DOHH2 (cell line): ENCODE measurements around the gene VPS8.

Source experiments
- H3F3A ChIP-seq: fragments of 200-600 bp; sonication (generic), shearing (Covaris generic); 2 replicates; pipeline ENCODE4 v1.6.0; 2016; ENCODE audit warnings: antibody characterized with exemption, mild to moderate bottlenecking; ENCODE audit not compliant: control insufficient read depth, insufficient read depth
- H3K27ac ChIP-seq: fragments of 200-600 bp; sonication (generic); 2 replicates; pipeline ENCODE4 v1.5.1; 2014; ENCODE audit warnings: low read depth, mild to moderate bottlenecking, low read length, moderate library complexity
- H3K27me3 ChIP-seq: fragments of 200-600 bp; sonication (generic); 2 replicates; pipeline ENCODE4 v1.6.1; 2014; ENCODE audit warnings: mild to moderate bottlenecking, low read length, mixed read lengths; ENCODE audit not compliant: control insufficient read depth
- H3K36me3 ChIP-seq: fragments of 200-600 bp; sonication (generic); 2 replicates; pipeline ENCODE4 v1.6.1; 2014; ENCODE audit warnings: mild to moderate bottlenecking, low read length, moderate library complexity, mixed read lengths; ENCODE audit not compliant: control insufficient read depth
- H3K4me1 ChIP-seq: fragments of 200-600 bp; sonication (generic); 2 replicates; pipeline ENCODE4 v1.6.1; 2014; ENCODE audit warnings: mild to moderate bottlenecking, low read length, mixed read lengths; ENCODE audit not compliant: control insufficient read depth
- H3K4me2 ChIP-seq: fragments of 200-600 bp; sonication (generic); 2 replicates; pipeline ENCODE4 v1.6.0; 2014; ENCODE audit warnings: mild to moderate bottlenecking, low read length, moderate library complexity
- H3K4me3 ChIP-seq: fragments of 200-600 bp; sonication (generic); 2 replicates; pipeline ENCODE4 v1.5.1; 2014; ENCODE audit warnings: mild to moderate bottlenecking, low read length, mixed read lengths
- H3K79me2 ChIP-seq: fragments of 200-600 bp; sonication (generic); 2 replicates; pipeline ENCODE4 v1.6.1; 2014; ENCODE audit warnings: mild to moderate bottlenecking, low read length, mixed read lengths; ENCODE audit not compliant: control insufficient read depth
- H3K9me2 ChIP-seq: fragments of 200-600 bp; sonication (generic); replicated peaks from 2 replicates; pipeline ENCODE4 v1.6.1; 2014; ENCODE audit warnings: mild to moderate bottlenecking, low read length, mixed read lengths; ENCODE audit not compliant: control insufficient read depth
- H3K9me3 ChIP-seq: fragments of 200-600 bp; sonication (generic); 2 replicates; pipeline ENCODE4 v1.6.1; 2014; ENCODE audit warnings: antibody characterized with exemption, low read length, mixed read lengths; ENCODE audit not compliant: control insufficient read depth, insufficient read depth
- H4K20me1 ChIP-seq: fragments of 200-600 bp; sonication (generic); 2 replicates; pipeline ENCODE4 v1.6.0; 2014; ENCODE audit warnings: low read depth, mild to moderate bottlenecking, antibody characterized with exemption, low read length, moderate library complexity; ENCODE audit not compliant: control insufficient read depth, insufficient read depth
- CTCF ChIP-seq: fragments of 200-600 bp; sonication (generic); IDR thresholded peaks from one replicate; pipeline ENCODE4 v1.5.1; 2014; ENCODE audit warnings: antibody characterized with exemption, mild to moderate bottlenecking, low read depth, low read length; ENCODE audit not compliant: poor library complexity, severe bottlenecking
- EZH2phosphoT487 ChIP-seq: fragments of 200-600 bp; sonication (generic); IDR thresholded peaks from 2 replicates; pipeline ENCODE4 v1.6.1; 2017; ENCODE audit warnings: borderline replicate concordance, mild to moderate bottlenecking, antibody characterized with exemption, low read length, moderate library complexity, mixed read lengths

VPS8 gene

DNA sequence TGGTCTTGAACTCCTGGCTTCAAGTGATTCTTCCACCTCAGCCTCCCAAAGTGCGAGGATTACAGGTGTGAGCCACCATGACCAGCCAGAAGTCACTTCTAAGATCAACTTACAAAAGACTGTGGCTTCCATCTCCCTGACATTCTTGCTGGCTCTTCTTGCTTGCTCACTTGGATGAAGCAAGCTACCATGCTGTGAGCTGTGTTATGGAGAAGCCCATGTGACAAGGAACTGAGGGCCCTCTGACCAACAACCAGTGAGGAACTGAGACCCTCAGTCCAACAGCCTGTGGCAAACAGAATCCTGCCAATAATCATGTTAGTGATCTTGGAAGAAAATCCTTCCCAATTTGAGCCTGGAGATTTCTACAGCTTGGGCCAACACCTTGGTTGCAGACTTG, 7.2 kb upstream of the VPS8 start:
- Histone ChIP-seq H3K4me3 (no peak overlapping the region), H3K9me3 (no peaks in the 10 kb centered on the region), H3K36me3 (no peaks in the 10 kb centered on the region), H3K27me3 (peaks cover 9% of the 10 kb centered on the region), H4K20me1 (no peaks in the 10 kb centered on the region), H3K4me1 (peaks cover 22% of the 10 kb centered on the region), H3K4me2 (no peak overlapping the region), H3K79me2 (no peaks in the 10 kb centered on the region), H3K9me2 (no peaks in the 10 kb centered on the region), H3F3A (no peaks in the 10 kb centered on the region), H3K27ac (no peak overlapping the region)
- TF ChIP-seq CTCF (no peak), EZH2phosphoT487 (no peak)

- Histone ChIP-seq H3K36me3 (no peaks in the 10 kb centered on the region), H3F3A (no peaks in the 10 kb centered on the region), H3K9me3 (no peaks in the 10 kb centered on the region), H3K27ac (no peak overlapping the region), H3K9me2 (no peaks in the 10 kb centered on the region), H3K4me1 (peaks cover 22% of the 10 kb centered on the region), H3K4me3 (no peak overlapping the region), H4K20me1 (no peaks in the 10 kb centered on the region), H3K27me3 (peaks cover 9% of the 10 kb centered on the region), H3K79me2 (no peaks in the 10 kb centered on the region), H3K4me2 (0 out of 2 replicates have a peak overlapping the region, but pooled peaks have one; percentile 12)
- no peak for TF ChIP-seq EZH2phosphoT487
- no peak for TF ChIP-seq CTCF
These were observed 6.5 kb upstream of the VPS8 start for GRCh38 chr3:184805351-184806038.

GRCh38 chr3:184806567-184807271, 5.2 kb upstream of the VPS8 start:
- 0 out of 2 replicates have a peak, but pooled peaks cover under 1% of the 10 kb centered on the region for H3K27me3 ChIP-seq
- no peak overlapping the region for H3K27ac ChIP-seq
- TF ChIP-seq CTCF (no peak), EZH2phosphoT487 (no peak)
- H3K9me3 ChIP-seq, result no peaks in the 10 kb centered on the region
- no peaks in the 10 kb centered on the region for H3K9me2 ChIP-seq
- no peaks in the 10 kb centered on the region for H3K79me2 ChIP-seq
- H3K36me3 ChIP-seq, result no peaks in the 10 kb centered on the region
- H3K4me3 ChIP-seq, result no peak overlapping the region
- H4K20me1 ChIP-seq, result no peaks in the 10 kb centered on the region
- no peak overlapping the region for H3K4me2 ChIP-seq
- peaks cover 29% of the 10 kb centered on the region for H3K4me1 ChIP-seq
- no peaks in the 10 kb centered on the region for H3F3A ChIP-seq
